Transverse colon (tissue), 4 donors: ENCODE data around the gene DMD. TPM values are rescaled to one million over a fixed set of nuclear protein-coding genes. Genes with fewer than 3 reads are reported as not detected.

ENCODE experiments used
- DNase-seq: peaks from one replicate; pipeline ENCODE4 v3.0.0-alpha.2; 2019
- H3K27ac ChIP-seq, 4 donors: fragments of 200-600 bp; sonication (generic); 2 replicates each; pipeline ENCODE4 v1.5.1; 2016 to 2018; ENCODE audit warnings: inconsistent platforms in 4 of 4
- H3K27me3 ChIP-seq: fragments of 200-600 bp; sonication (generic); 2 replicates; pipeline ENCODE4 v1.5.1; 2017; ENCODE audit warnings: inconsistent platforms
- H3K36me3 ChIP-seq, 4 donors: fragments of 200-600 bp; sonication (generic); 2 replicates each; pipeline ENCODE4 v1.5.1; 2017 to 2019; ENCODE audit warnings: inconsistent platforms in 4 of 4
- H3K4me1 ChIP-seq, 4 donors: fragments of 200-600 bp; sonication (generic); 2 replicates each; pipeline ENCODE4 v1.5.1; 2017 to 2020; ENCODE audit warnings: inconsistent platforms in 4 of 4
- H3K4me3 ChIP-seq, 4 donors: fragments of 200-600 bp; sonication (generic); 1 replicate in 1 of 4; 2 replicates in 3 of 4; pipeline versions ENCODE4 v1.5.1 to v1.6.1; 2017 to 2019; ENCODE audit warnings: inconsistent platforms in 4 of 4
- H3K9me3 ChIP-seq, 2 donors: fragments of 200-600 bp; sonication (generic); 2 replicates each; pipeline ENCODE4 v1.5.1; 2017 to 2019; ENCODE audit warnings: inconsistent platforms in 2 of 2
- CTCF ChIP-seq, 5 experiments: fragments of 200-600 bp in 3 of 5; fragments of 450-650 bp in 2 of 5; sonication (generic) in 3 of 5; IDR thresholded peaks; 1 replicate in 2 of 5; 2 replicates in 3 of 5; pipeline ENCODE4 v1.5.1; 2016 to 2017; ENCODE audit warnings: antibody characterized with exemption in 5 of 5, inconsistent platforms in 3 of 5, mild to moderate bottlenecking in 2 of 5, moderate library complexity in 1 of 5
- EP300 ChIP-seq: sonication (generic); formaldehyde crosslinking; IDR thresholded peaks from one replicate; pipeline ENCODE4 v1.6.1; 2017; ENCODE audit warnings: antibody characterized with exemption, low read depth
- POLR2A ChIP-seq: fragments of 450-650 bp; IDR thresholded peaks from one replicate; pipeline ENCODE4 v1.6.1; 2016; ENCODE audit warnings: antibody characterized with exemption, mild to moderate bottlenecking, moderate library complexity
- POLR2AphosphoS5 ChIP-seq, 3 donors: sonication (generic); formaldehyde crosslinking; IDR thresholded peaks; one replicate each; pipeline ENCODE4 v1.6.1; 2016; ENCODE audit warnings: antibody characterized with exemption in 3 of 3
- WGBS, 2 donors: methylation state at CpG; one replicate each; pipeline ENCODE4 v1.1.5; 2018; ENCODE audit warnings: low coverage in 1 of 2; 5-methylcytosine and 5-hydroxymethylcytosine counted together
- in situ Hi-C, 4 donors: fragments of 200-750 bp; cut with MboI; loops; one replicate each; pipeline versions ENCODE4 v1.15.0 to v1.15.1; 2017; ENCODE audit warnings: low sequenced_read_pairs in 3 of 4, low pct_ligation_motif_present in 1 of 4, low pct_unique_long_range_greater_than_20kb in 1 of 4
- intact Hi-C: fragments of 100-400 bp; cut with DNase I; formaldehyde crosslinking; loops from one replicate; pipeline ENCODE4 v1.15.1; 2023; ENCODE audit warnings: low total_unique reads
- total RNA-seq, 4 donors: library from RNA; depleted of rRNA; stranded (reverse); fragments of >200 nt; gene quantifications; one replicate each; pipeline ENCODE4 v1.1.0, GENCODE V29; 2016

The DMD gene
- total RNA-seq, 4 donors from 2014 or later, result 20.9 to 44.6 (median 32.5) TPM

GRCh38 chrX:32185160-32185559 is 1026.2 kb downstream of the DMD start:
- intact Hi-C loops (no loop called here), in situ Hi-C loops (no loop called here)
- TF ChIP-seq POLR2A, result no peak
- TF ChIP-seq EP300, result no peak
- no peak for TF ChIP-seq CTCF (IDR thresholded peaks at IDR 0.05)
- TF ChIP-seq POLR2AphosphoS5 (IDR thresholded peaks at IDR 0.05), result no peak
- no peak for DNase-seq
- Histone ChIP-seq H3K4me1 (no peaks in the 10 kb centered on the region), H3K4me3 (no peak overlapping the region), H3K36me3 (no peaks in the 10 kb centered on the region), H3K9me3 (no peaks in the 10 kb centered on the region), H3K27ac (no peak overlapping the region), H3K27me3 (no peaks in the 10 kb centered on the region)
- WGBS, 2 donors, result 57% methylated on average over 2 of the region's 2 CpGs; no CpG with 5 or more reads in 1 of the 2 donors

- in situ Hi-C loops, result no loop called here
- TF ChIP-seq CTCF (IDR thresholded peaks at IDR 0.05) (no peak), EP300 (no peak), POLR2A (no peak), POLR2AphosphoS5 (IDR thresholded peaks at IDR 0.05) (no peak)
- Histone ChIP-seq H3K27ac (no peak overlapping the region), H3K27me3 (no peaks in the 10 kb centered on the region), H3K4me3 (no peak overlapping the region), H3K36me3 (no peaks in the 10 kb centered on the region), H3K4me1 (no peaks in the 10 kb centered on the region), H3K9me3 (no peaks in the 10 kb centered on the region)
- DNase-seq, result no peak
- intact Hi-C loops, result no loop called here
Measured at GRCh38 chrX:32183066-32183465, 1028.3 kb downstream of the DMD start.

GRCh38 chrX:32176510-32176909 is 1034.8 kb downstream of the DMD start:
- intact Hi-C loops, result no loop called here
- TF ChIP-seq EP300 (no peak), POLR2A (no peak), POLR2AphosphoS5 (IDR thresholded peaks at IDR 0.05) (no peak), CTCF (IDR thresholded peaks at IDR 0.05) (no peak)
- Histone ChIP-seq H3K27me3 (no peaks in the 10 kb centered on the region), H3K9me3 (no peaks in the 10 kb centered on the region), H3K4me3 (no peak overlapping the region), H3K36me3 (no peaks in the 10 kb centered on the region), H3K27ac (no peak overlapping the region), H3K4me1 (no peaks in the 10 kb centered on the region)
- no peak for DNase-seq
- in situ Hi-C loops, result no loop called here
- WGBS, 2 donors, result 80 to 82% methylated on average over 1 to 5 of the region's 5 CpGs

- no peaks in the 10 kb centered on the region for H3K27me3 ChIP-seq
- TF ChIP-seq EP300 (no peak), CTCF (IDR thresholded peaks at IDR 0.05) (no peak), POLR2A (no peak), POLR2AphosphoS5 (IDR thresholded peaks at IDR 0.05) (no peak)
- WGBS, 2 donors, result 65 to 85% methylated on average over 3 of the region's 3 CpGs
- H3K36me3 ChIP-seq, result no peaks in the 10 kb centered on the region
- no peak overlapping the region for H3K4me3 ChIP-seq
- no peak overlapping the region for H3K27ac ChIP-seq
- DNase-seq, result no peak
- in situ Hi-C loops, result loop anchor here in 1 of 4 donors (25.0 kb wide), 1 partner anchor 92 kb away; no protein-coding TSS in a partner anchor
- no peaks in the 10 kb centered on the region for H3K4me1 ChIP-seq
- H3K9me3 ChIP-seq, result no peaks in the 10 kb centered on the region
- intact Hi-C loops, result no loop called here
Measured at GRCh38 chrX:32170481-32170880, 1040.9 kb downstream of the DMD start.
